Smooth muscle cell (in vitro differentiated cells): Measurements from ENCODE around the gene DPYSL4. TPM values are rescaled to one million over a fixed set of nuclear protein-coding genes. Genes with fewer than 3 reads are reported as not detected.

Experiments used
- DNase-seq: peaks from one replicate; lab custom pipeline; 2025; ENCODE audit not compliant: unreplicated experiment; lab: John Stamatoyannopoulos, UW
- H2AFZ ChIP-seq: fragments of 200-600 bp; sonication (generic); 2 replicates; pipeline ENCODE4 v1.6.0; 2016; ENCODE audit warnings: antibody characterized with exemption, low read depth, mild to moderate bottlenecking
- H3F3A ChIP-seq: fragments of 200-600 bp; sonication (generic); 2 replicates; pipeline ENCODE4 v1.6.0; 2017; ENCODE audit warnings: antibody characterized with exemption, low read depth
- H3K27ac ChIP-seq: fragments of 200-600 bp; sonication (generic); 2 replicates; pipeline ENCODE4 v1.5.1; 2016; ENCODE audit warnings: low read depth, mild to moderate bottlenecking
- H3K27me3 ChIP-seq: fragments of 200-600 bp; sonication (generic); 2 replicates; pipeline ENCODE4 v1.6.1; 2016; ENCODE audit warnings: low read depth, mild to moderate bottlenecking
- H3K36me3 ChIP-seq: fragments of 200-600 bp; sonication (generic); 2 replicates; pipeline ENCODE4 v1.5.1; 2016; ENCODE audit warnings: low read depth
- H3K4me1 ChIP-seq: fragments of 200-600 bp; sonication (generic); 2 replicates; pipeline ENCODE4 v1.5.1; 2016; ENCODE audit warnings: low read depth
- H3K4me2 ChIP-seq: fragments of 200-600 bp; sonication (generic); 2 replicates; pipeline ENCODE4 v1.6.0; 2016; ENCODE audit warnings: mild to moderate bottlenecking
- H3K4me3 ChIP-seq: fragments of 200-600 bp; sonication (generic); 2 replicates; pipeline ENCODE4 v1.5.1; 2016; ENCODE audit warnings: mild to moderate bottlenecking
- H3K79me2 ChIP-seq: fragments of 200-600 bp; sonication (generic); 2 replicates; pipeline ENCODE4 v1.6.0; 2016; ENCODE audit warnings: low read depth, mild to moderate bottlenecking
- H3K9ac ChIP-seq: fragments of 200-600 bp; sonication (generic); 2 replicates; pipeline ENCODE4 v1.6.0; 2016; ENCODE audit warnings: low read depth
- H3K9me3 ChIP-seq: fragments of 200-600 bp; sonication (generic); replicated peaks from 2 replicates; pipeline ENCODE4 v1.5.1; 2016; ENCODE audit warnings: low read depth
- H4K20me1 ChIP-seq: fragments of 200-600 bp; sonication (generic); 2 replicates; pipeline ENCODE4 v1.6.0; 2016; ENCODE audit warnings: low read depth
- CTCF ChIP-seq: fragments of 200-600 bp; sonication (generic); IDR thresholded peaks from 2 replicates; pipeline ENCODE4 v1.5.1; 2017; ENCODE audit warnings: borderline replicate concordance, mild to moderate bottlenecking, antibody characterized with exemption; ENCODE audit not compliant: insufficient read depth, poor library complexity, severe bottlenecking
- WGBS: methylation state at CpG from one replicate; pipeline ENCODE4 v1.1.7; 2016; ENCODE audit warnings: low lambda C conversion rate; 5-methylcytosine and 5-hydroxymethylcytosine counted together
- polyA plus RNA-seq: library from polyadenylated mRNA; unstranded; fragments of >200 nt; fragmentation: Nextera tagmentation; extraction: Ambion mirVana; gene quantifications from 2 replicates; pipeline ENCODE4 v1.2.1, GENCODE V29; 2016
- total RNA-seq: library from RNA; depleted of rRNA; stranded (reverse); fragments of >200 nt; gene quantifications from 2 replicates; pipeline ENCODE4 v1.2.3, GENCODE V29; 2014

DPYSL4 gene
- total and polyA plus RNA-seq, 2 experiments from 2014 or later = 6.0 to 7.4 TPM

GRCh38 chr10:132223611-132224342 lies 37.0 kb downstream of the DPYSL4 start:
- no peak for TF ChIP-seq CTCF
- no peaks in the 10 kb centered on the region for H3F3A ChIP-seq

GRCh38 chr10:132224343-132225072 lies 37.8 kb downstream of the DPYSL4 start:
- Histone ChIP-seq H3F3A (no peaks in the 10 kb centered on the region), H3K27me3 (no peaks in the 10 kb centered on the region), H2AFZ (no peak overlapping the region), H3K27ac (no peak overlapping the region), H3K36me3 (no peaks in the 10 kb centered on the region), H3K9me3 (no peaks in the 10 kb centered on the region), H3K79me2 (no peaks in the 10 kb centered on the region), H3K9ac (no peak overlapping the region), H3K4me2 (no peak overlapping the region), H4K20me1 (no peaks in the 10 kb centered on the region), H3K4me1 (no peaks in the 10 kb centered on the region), H3K4me3 (no peak overlapping the region)
- DNase-seq = no peak
- WGBS = 91% methylated on average over 20 of the region's 20 CpGs
- TF ChIP-seq CTCF = no peak

More at GRCh38 chr10:132223611-132224342, 37.0 kb downstream of the DPYSL4 start:
- Histone ChIP-seq H3K9me3 (no peaks in the 10 kb centered on the region), H3K9ac (no peak overlapping the region), H3K79me2 (no peaks in the 10 kb centered on the region), H3K4me1 (no peaks in the 10 kb centered on the region), H3K4me3 (no peak overlapping the region), H3K4me2 (no peak overlapping the region), H4K20me1 (no peaks in the 10 kb centered on the region), H3K27ac (no peak overlapping the region), H3K27me3 (no peaks in the 10 kb centered on the region), H2AFZ (no peak overlapping the region), H3K36me3 (no peaks in the 10 kb centered on the region)
- DNase-seq = no peak
- WGBS = 90% methylated on average over 21 of the region's 23 CpGs

GRCh38 chr10:132225073-132225848 lies 38.5 kb downstream of the DPYSL4 start:
- TF ChIP-seq CTCF = no peak
- H3K9me3 ChIP-seq = no peaks in the 10 kb centered on the region
- H4K20me1 ChIP-seq = no peaks in the 10 kb centered on the region
- no peak overlapping the region for H3K27ac ChIP-seq
- 93% methylated on average over 25 of the region's 25 CpGs for WGBS
- no peaks in the 10 kb centered on the region for H3K4me1 ChIP-seq
- H3K4me3 ChIP-seq = no peak overlapping the region
- no peaks in the 10 kb centered on the region for H3K36me3 ChIP-seq
- no peaks in the 10 kb centered on the region for H3K79me2 ChIP-seq
- no peak overlapping the region for H3K9ac ChIP-seq
- H3F3A ChIP-seq = no peaks in the 10 kb centered on the region
- DNase-seq = no peak
- H3K27me3 ChIP-seq = no peaks in the 10 kb centered on the region
- no peak overlapping the region for H3K4me2 ChIP-seq
- H2AFZ ChIP-seq = no peak overlapping the region
